ENCODE results near the gene UBE2D1. TPM values are rescaled to one million over a fixed set of nuclear protein-coding genes. Genes with fewer than 3 reads are reported as not detected.

The UBE2D1 gene
- total RNA-seq, 2 donors from 2014 or later: 9.8 to 11.4 TPM

DNA sequence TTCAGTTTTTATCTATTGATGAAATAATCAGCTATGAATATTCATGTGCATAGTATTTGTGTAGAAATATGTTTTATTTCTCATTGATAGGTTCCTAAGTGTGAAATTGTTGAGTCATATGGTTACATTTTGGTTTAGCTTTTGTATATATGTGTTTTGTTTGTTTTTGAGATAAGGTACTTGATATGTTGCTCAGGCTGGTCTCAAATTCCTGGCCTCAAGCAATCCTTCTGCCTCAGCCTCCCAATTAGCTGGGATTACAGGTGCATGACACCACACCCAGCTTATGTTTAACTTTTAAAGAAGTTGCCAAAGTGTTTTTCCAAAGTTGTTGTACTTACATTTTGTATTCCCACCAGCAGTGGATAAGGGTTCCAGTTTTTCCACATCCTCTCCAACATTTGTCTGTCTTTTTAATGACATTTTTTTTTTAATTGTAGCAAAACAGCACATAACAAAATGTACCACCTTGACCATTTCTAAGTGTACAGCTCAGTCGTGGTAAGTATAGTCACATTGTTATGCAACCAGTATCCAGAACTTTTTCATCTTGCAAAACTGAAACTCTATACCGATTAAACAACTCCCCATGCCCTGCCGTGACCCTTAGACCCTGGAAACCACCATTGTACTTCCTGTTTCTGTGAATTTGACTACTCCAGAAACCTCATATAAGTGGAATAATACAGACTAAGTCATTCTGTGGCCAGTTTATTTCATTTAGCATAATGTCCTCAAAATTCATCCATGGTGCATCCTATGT, 12.6 kb upstream of the UBE2D1 start:
- H3K36me3 ChIP-seq: no peaks in the 10 kb centered on the region
- 56% methylated on average over 3 of the region's 3 CpGs for WGBS
- H3K9me3 ChIP-seq: no peaks in the 10 kb centered on the region
- no peaks in the 10 kb centered on the region for H3K4me1 ChIP-seq (replicated peaks)
- H3K27me3 ChIP-seq (replicated peaks; ENCODE audit: insufficient read depth): no peaks in the 10 kb centered on the region
- no peak for TF ChIP-seq POLR2A (IDR thresholded peaks at IDR 0.05)
- TF ChIP-seq POLR2AphosphoS5 (IDR thresholded peaks at IDR 0.05): no peak
- TF ChIP-seq CTCF (IDR thresholded peaks at IDR 0.05): no peak
- H3K4me3 ChIP-seq: no peak overlapping the region
- H3K27ac ChIP-seq: no peak overlapping the region
- DNase-seq (ENCODE audit: low spot score): no peak
- intact Hi-C loops (cut with DNase I): no loop called here

GRCh38 chr10:58322835-58323209, 12.0 kb upstream of the UBE2D1 start:
- Histone ChIP-seq H3K9me3 (no peaks in the 10 kb centered on the region), H3K27me3 (replicated peaks; ENCODE audit: insufficient read depth) (no peaks in the 10 kb centered on the region), H3K27ac (no peak overlapping the region), H3K4me1 (replicated peaks) (no peaks in the 10 kb centered on the region), H3K36me3 (no peaks in the 10 kb centered on the region), H3K4me3 (no peak overlapping the region)
- no peak for TF ChIP-seq POLR2AphosphoS5 (IDR thresholded peaks at IDR 0.05)
- intact Hi-C loops (cut with DNase I): no loop called here
- WGBS: 48% methylated on average over 1 of the region's 1 CpG
- DNase-seq (ENCODE audit: low spot score): no peak

DNA sequence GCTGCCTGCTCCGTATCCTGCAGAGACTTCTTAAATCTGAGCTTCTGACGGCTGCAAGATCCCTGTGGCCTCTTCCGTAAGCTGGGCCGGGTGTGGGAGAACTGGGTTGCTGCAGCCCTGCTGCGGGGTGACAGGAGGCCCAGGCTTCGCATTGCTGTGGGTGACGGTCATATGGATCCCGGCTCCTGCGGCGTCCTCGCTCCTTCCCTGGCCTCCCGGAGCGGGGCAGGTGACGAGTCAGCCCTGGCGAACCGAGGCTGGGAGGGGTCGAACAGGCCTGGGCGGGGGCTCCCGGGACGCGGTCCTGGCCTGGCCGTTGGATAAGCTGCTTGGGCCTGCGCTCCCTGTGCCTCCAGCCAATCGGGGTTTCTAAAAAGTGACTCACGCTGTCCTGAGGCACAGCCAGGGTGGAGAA, 7.8 kb upstream of the UBE2D1 start:
- H3K4me3 ChIP-seq: peak overlapping the region in 1 of 2 donors; percentile 9

DNA sequence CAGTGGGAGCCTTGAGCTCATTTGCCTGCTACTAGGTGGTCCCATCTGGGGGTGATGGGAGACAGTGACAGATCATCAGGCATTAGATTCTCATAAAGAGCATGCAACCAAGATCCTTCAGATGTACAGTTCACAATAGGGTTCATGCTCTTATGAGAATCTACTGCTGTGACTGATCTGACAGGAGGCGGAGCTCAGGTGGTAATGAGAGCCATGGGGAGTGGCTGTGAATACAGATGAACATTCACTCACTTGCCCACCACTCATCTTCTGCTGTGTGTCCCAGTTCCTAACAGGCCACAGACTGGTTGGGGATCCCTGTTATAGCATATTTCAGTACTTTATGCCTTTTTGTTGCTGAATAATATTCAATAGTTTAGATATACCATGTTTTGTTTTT, 6.6 kb upstream of the UBE2D1 start:
- 100% methylated on average over 1 of the region's 1 CpG for WGBS
- Histone ChIP-seq H3K9me3 (no peaks in the 10 kb centered on the region), H3K4me3 (no peak overlapping the region), H3K4me1 (replicated peaks) (no peaks in the 10 kb centered on the region), H3K36me3 (no peaks in the 10 kb centered on the region), H3K27me3 (replicated peaks; ENCODE audit: insufficient read depth) (no peaks in the 10 kb centered on the region), H3K27ac (no peak overlapping the region)
- intact Hi-C loops (cut with DNase I): no loop called here
- no peak for TF ChIP-seq CTCF (IDR thresholded peaks at IDR 0.05)
- no peak for TF ChIP-seq POLR2A (IDR thresholded peaks at IDR 0.05)
- no peak for TF ChIP-seq POLR2AphosphoS5 (IDR thresholded peaks at IDR 0.05)
- DNase-seq (ENCODE audit: low spot score): no peak

More for the DNA sequence above, 7.8 kb upstream of the UBE2D1 start:
- 44% methylated on average over 14 of the region's 25 CpGs for WGBS
- DNase-seq (ENCODE audit: low spot score): no peak
- intact Hi-C loops (cut with DNase I): no loop called here
- H3K36me3 ChIP-seq: no peaks in the 10 kb centered on the region
- H3K27me3 ChIP-seq (replicated peaks; ENCODE audit: insufficient read depth): no peaks in the 10 kb centered on the region
- H3K9me3 ChIP-seq: no peaks in the 10 kb centered on the region
- H3K4me1 ChIP-seq (replicated peaks): no peaks in the 10 kb centered on the region
- no peak for TF ChIP-seq POLR2A (IDR thresholded peaks at IDR 0.05)
- no peak for TF ChIP-seq POLR2AphosphoS5 (IDR thresholded peaks at IDR 0.05)
- no peak for TF ChIP-seq CTCF (IDR thresholded peaks at IDR 0.05)
- H3K27ac ChIP-seq: no peak overlapping the region

GRCh38 chr10:58330431-58330830, 4.4 kb upstream of the UBE2D1 start:
- intact Hi-C loops (cut with DNase I): loop anchor here (10.0 kb wide), 1 partner anchor 54 kb away; the partner anchor contains the start of gene TFAM
- Histone ChIP-seq H3K27ac (no peak overlapping the region), H3K4me1 (replicated peaks) (no peaks in the 10 kb centered on the region), H3K27me3 (replicated peaks; ENCODE audit: insufficient read depth) (no peaks in the 10 kb centered on the region), H3K4me3 (no peak overlapping the region), H3K36me3 (no peaks in the 10 kb centered on the region), H3K9me3 (no peaks in the 10 kb centered on the region)
- 93% methylated on average over 1 of the region's 1 CpG for WGBS
- no peak for TF ChIP-seq POLR2AphosphoS5 (IDR thresholded peaks at IDR 0.05)
- TF ChIP-seq CTCF (IDR thresholded peaks at IDR 0.05): no peak
- no peak for DNase-seq (ENCODE audit: low spot score)

Measured in prostate gland (tissue), 2 donors.